22Rv1 (cell line): ENCODE data around the gene RFK.

Source experiments
- H3K27ac ChIP-seq: fragments of 450-650 bp; 2 replicates; pipeline ENCODE4 v1.5.1; 2017
- CTCF ChIP-seq: fragments of 450-650 bp; IDR thresholded peaks from 2 replicates; pipeline ENCODE4 v1.5.1; 2017; ENCODE audit warnings: mild to moderate bottlenecking
- ZFX ChIP-seq: fragments of 450-650 bp; IDR thresholded peaks from 2 replicates; pipeline ENCODE4 v1.6.1; 2017; ENCODE audit warnings: antibody characterized with exemption, borderline replicate concordance

RFK gene

DNA sequence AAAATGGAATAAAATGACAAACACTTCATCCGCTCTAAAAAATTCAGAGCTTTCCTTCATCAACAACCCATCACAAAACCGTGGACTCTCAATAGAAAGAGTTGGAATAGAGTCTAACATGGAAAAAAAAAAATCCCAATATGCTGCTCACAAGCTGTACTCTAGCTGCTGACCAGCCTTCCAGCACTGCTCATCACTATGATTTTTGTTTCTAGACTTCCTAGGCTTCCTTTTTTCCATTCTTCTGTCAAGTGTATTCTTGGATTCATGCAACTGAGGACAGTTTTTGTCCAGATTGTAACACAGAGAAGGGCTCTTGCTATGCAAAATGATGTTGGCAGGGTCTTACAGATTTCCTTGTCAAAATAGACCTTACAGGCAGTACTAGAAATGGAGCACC lies 34.5 kb downstream of the RFK start:
- H3K27ac ChIP-seq: no peak overlapping the region
- no peak for TF ChIP-seq ZFX
- no peak for TF ChIP-seq CTCF

DNA sequence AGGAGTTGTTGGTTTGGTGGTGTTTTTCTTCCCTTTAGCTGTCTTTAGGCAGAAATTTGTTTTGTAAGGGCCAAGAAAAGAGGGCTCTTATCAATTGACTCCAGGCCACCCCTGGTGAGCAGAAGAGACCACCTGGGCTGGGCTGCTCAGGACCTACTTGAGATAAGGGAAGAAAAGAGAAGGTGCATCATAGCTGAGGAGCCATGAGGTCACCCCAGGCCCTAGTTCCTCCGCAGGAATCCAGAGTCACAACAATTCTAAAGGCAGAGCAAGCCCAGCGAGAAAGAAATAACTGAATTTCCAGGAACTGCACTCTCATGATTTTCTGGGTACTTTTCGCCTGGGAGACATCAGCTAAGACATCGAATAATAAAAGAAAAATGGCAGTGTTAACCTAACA lies 34.9 kb downstream of the RFK start:
- TF ChIP-seq ZFX: no peak
- no peak for TF ChIP-seq CTCF
- no peak overlapping the region for H3K27ac ChIP-seq

DNA sequence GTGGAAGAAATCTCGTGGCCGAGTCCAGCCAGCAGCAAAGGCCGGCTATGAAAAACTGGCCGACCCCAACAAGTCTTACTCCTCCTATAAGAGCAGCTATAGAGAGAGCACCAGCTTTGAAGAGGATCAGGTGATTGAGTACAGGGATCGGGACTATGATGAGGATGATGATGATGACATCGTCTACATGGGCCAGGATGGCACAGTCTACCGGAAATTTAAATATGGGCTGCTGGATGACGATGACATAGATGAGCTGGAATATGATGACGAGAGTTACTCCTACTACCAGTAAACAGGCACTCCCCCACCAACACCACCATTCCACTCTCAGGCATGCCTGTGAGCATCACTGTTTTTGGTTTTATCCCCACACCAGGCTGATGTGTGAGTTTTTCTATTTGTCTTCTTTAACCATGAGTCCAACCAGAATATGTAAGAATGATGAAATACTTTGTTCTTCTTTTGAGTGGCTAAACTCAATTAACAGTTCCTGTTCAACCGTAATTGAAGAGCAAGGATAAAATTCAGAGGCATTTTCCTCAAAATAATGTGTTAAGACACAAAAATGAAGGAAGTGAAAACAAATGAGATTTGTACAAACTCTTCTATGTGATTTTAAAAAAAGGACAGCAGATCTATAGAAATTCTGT lies 35.5 kb downstream of the RFK start:
- TF ChIP-seq ZFX (no peak), CTCF (no peak)
- no peak overlapping the region for H3K27ac ChIP-seq

DNA sequence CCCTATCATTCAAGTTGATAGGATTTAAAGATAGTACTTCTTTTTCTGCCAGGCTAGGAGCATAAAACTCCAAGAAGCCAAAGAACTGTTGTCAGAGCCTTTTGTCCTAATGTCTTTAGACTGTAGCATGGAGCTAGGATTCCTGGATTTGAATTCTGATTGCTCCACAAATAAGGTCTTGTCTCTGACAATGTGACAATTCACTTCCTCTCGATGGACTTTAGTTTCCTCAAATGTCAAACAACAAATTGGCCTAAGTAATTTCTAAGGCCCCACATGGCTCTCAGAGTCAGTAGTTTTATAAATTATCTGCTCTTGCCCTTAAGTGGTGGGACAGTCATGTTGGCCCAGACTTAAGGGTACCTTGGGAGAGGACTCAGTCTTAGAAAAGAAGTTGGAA lies 36.7 kb downstream of the RFK start:
- no peak for TF ChIP-seq ZFX
- TF ChIP-seq CTCF: no peak
- H3K27ac ChIP-seq: no peak overlapping the region

DNA sequence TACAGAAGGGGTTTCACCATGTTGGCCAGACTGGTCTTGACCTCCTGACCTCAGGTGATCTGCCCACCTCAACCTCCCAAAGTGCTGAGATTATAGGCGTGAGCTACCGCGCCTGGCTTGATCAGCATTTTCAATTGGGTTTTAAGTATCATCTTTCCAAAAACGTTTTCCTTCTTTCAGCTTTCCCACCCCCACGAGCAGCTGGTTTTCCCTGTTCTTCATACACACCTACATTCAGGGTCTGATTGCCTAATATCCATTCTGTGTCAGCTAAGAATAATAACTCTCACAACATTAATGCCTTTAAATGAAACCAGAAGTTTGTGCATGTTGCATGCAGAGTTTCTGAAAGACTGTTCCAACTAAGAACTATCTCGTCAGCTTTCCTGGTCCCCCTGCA lies 38.3 kb downstream of the RFK start:
- no peak overlapping the region for H3K27ac ChIP-seq
- no peak for TF ChIP-seq ZFX
- TF ChIP-seq CTCF: no peak

DNA sequence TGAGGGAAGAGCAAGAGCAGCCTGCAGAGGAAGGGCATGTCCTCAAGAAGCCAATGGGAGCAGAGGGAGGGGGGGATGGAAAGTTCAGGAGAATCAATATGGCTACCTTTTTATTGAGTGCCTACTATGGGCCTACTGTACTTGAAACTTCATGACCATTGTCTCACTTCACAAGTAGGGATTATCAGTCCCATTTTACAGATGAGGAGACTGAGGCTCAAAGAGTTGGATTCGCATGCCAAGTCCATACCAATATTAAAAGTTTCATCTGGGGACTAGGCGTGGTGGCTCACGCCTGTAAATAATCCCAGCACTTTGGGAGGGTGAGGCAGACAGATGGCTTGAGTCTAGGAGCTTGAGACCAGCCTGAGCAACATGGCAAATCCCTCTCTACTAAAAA lies 40.0 kb downstream of the RFK start:
- TF ChIP-seq CTCF: no peak
- TF ChIP-seq ZFX: no peak
- H3K27ac ChIP-seq: no peak overlapping the region

DNA sequence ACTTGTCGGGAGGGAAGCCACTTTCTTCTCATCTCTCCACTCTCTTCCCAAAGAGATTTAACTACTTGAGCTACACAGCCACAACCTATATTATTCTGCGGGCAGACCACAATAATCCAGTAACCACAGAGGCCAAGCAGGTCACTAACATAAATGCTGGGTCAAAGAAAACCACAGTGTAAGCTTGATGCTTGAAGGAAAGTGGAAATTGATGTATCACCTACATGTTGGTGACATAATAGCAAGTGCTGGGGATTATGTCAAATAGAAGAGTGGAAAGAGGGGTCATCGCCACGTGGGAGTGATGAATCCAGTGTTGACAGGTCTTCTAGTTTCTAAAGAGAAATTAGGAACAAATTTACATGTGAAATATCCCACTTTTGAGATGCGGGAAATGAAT lies 40.9 kb downstream of the RFK start:
- no peak overlapping the region for H3K27ac ChIP-seq
- TF ChIP-seq ZFX: no peak
- TF ChIP-seq CTCF: no peak
